Gastroesophageal sphincter (tissue), 3 donors: ENCODE measurements around the gene PREX1.

Experiments used
- EP300 ChIP-seq: sonication (generic); formaldehyde crosslinking; IDR thresholded peaks from one replicate; pipeline ENCODE4 v1.6.1; 2017; ENCODE audit warnings: antibody characterized with exemption, mild to moderate bottlenecking
- POLR2A ChIP-seq, 2 donors: fragments of 450-650 bp; IDR thresholded peaks; one replicate each; pipeline ENCODE4 v1.6.1; 2017; ENCODE audit warnings: antibody characterized with exemption in 2 of 2, mild to moderate bottlenecking in 2 of 2, moderate library complexity in 1 of 2
- POLR2AphosphoS5 ChIP-seq: sonication (generic); formaldehyde crosslinking; IDR thresholded peaks from one replicate; pipeline ENCODE4 v1.6.1; 2017; ENCODE audit warnings: antibody characterized with exemption
- TF ChIP-seq, protein P1 (sequence below), 4 experiments: fragments of 200-600 bp in 2 of 4; fragments of 450-650 bp in 2 of 4; sonication (generic) in 1 of 4; IDR thresholded peaks; one replicate each; pipeline ENCODE4 v1.5.1; 2017 to 2019; ENCODE audit warnings: antibody characterized with exemption in 4 of 4, mild to moderate bottlenecking in 2 of 4, moderate library complexity in 2 of 4

DNA sequence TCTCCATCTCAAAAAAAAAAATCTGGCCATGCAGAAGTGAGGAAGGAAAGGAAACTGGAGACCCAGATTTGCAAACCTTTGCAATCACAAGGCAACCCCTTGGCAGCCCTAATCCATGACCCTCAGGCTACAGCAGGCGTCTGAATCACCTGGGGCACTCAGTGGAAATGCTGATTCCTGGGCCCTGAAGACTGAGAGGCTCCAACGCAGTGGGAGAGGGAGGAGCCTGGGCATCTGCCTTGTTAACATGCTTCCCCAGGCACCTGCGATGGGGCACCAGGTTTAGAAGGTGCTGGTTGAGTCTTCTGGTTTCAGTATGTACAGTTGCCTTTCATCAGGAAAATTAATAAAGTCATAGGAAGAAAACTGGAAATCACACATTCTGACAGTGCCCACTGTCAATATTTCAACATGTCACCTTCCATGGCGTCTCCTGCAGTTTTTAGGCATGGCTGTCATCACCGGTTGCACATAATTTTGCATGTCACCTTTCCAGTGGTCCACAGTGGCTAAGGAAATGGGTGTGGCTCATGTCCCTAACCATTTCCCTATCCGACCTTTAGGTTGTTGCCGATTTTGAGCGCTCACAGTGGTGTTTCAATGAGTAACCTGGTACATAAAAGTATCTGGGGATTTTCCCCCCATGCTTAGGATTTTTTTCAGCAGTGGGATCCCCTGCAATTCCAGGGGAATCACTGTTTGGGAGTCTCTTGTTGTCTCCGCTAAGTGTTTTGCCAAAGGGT lies 56.9 kb downstream of the PREX1 start:
- TF ChIP-seq, protein P1, sequence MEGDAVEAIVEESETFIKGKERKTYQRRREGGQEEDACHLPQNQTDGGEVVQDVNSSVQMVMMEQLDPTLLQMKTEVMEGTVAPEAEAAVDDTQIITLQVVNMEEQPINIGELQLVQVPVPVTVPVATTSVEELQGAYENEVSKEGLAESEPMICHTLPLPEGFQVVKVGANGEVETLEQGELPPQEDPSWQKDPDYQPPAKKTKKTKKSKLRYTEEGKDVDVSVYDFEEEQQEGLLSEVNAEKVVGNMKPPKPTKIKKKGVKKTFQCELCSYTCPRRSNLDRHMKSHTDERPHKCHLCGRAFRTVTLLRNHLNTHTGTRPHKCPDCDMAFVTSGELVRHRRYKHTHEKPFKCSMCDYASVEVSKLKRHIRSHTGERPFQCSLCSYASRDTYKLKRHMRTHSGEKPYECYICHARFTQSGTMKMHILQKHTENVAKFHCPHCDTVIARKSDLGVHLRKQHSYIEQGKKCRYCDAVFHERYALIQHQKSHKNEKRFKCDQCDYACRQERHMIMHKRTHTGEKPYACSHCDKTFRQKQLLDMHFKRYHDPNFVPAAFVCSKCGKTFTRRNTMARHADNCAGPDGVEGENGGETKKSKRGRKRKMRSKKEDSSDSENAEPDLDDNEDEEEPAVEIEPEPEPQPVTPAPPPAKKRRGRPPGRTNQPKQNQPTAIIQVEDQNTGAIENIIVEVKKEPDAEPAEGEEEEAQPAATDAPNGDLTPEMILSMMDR (IDR thresholded peaks at IDR 0.05) = no peak
- TF ChIP-seq POLR2AphosphoS5 (no peak), POLR2A (IDR thresholded peaks at IDR 0.05) (no peak), EP300 (no peak)
